HepG2 (cell line): ENCODE measurements around the gene SFI1. TPM values are rescaled to one million over a fixed set of nuclear protein-coding genes. Genes with fewer than 3 reads are reported as not detected.

Experiments used
- DMAP1 ChIP-seq: IDR thresholded peaks from 2 replicates; pipeline ENCODE4 v1.6.1; 2016
- HNRNPL ChIP-seq: fragments of 200-400 bp; formaldehyde crosslinking; IDR thresholded peaks from 2 replicates; pipeline ENCODE4 v1.6.1; 2017; ENCODE audit warnings: mild to moderate bottlenecking, low read depth, low read length
- IRX3 ChIP-seq: sonication (generic); formaldehyde crosslinking; IDR thresholded peaks from 2 replicates; pipeline ENCODE4 v1.8.1; 2023; ENCODE audit warnings: mild to moderate bottlenecking, low read depth, missing genetic modification reagents, borderline replicate concordance
- KDM5B ChIP-seq: sonication (generic); formaldehyde crosslinking; IDR thresholded peaks from 2 replicates; pipeline ENCODE4 v1.4.0; 2020; ENCODE audit warnings: missing genetic modification reagents, mild to moderate bottlenecking, borderline replicate concordance
- KLF13 ChIP-seq: sonication (generic); formaldehyde crosslinking; IDR thresholded peaks from 2 replicates; pipeline ENCODE4 v1.4.0; 2020; ENCODE audit warnings: mild to moderate bottlenecking, missing genetic modification reagents
- KMT2B ChIP-seq: IDR thresholded peaks from 2 replicates; pipeline ENCODE4 v1.6.1; 2016; ENCODE audit warnings: missing genetic modification reagents, missing compliant biosample characterization
- MTA1 ChIP-seq: sonication (generic); formaldehyde crosslinking; IDR thresholded peaks from 2 replicates; pipeline ENCODE4 v1.4.0; 2020; ENCODE audit warnings: missing genetic modification reagents, mild to moderate bottlenecking, borderline replicate concordance
- MZF1 ChIP-seq: sonication (generic); formaldehyde crosslinking; IDR thresholded peaks from 2 replicates; pipeline ENCODE4 v1.8.1; 2023; ENCODE audit warnings: mild to moderate bottlenecking, missing genetic modification reagents, borderline replicate concordance
- NCOR1 ChIP-seq: fragments of 200-600 bp; sonication (generic); IDR thresholded peaks from 2 replicates; pipeline ENCODE4 v1.7.0; 2017; ENCODE audit warnings: antibody characterized with exemption, low read length, borderline replicate concordance
- ZNF10 ChIP-seq: sonication (generic); formaldehyde crosslinking; IDR thresholded peaks from 2 replicates; pipeline ENCODE4 v1.4.0; 2020; ENCODE audit warnings: mild to moderate bottlenecking, low read depth, missing genetic modification reagents, borderline replicate concordance
- ZNF160 ChIP-seq: sonication (generic); formaldehyde crosslinking; IDR thresholded peaks from 2 replicates; pipeline ENCODE4 v1.8.0; 2022; ENCODE audit warnings: mild to moderate bottlenecking, inconsistent platforms, missing genetic modification reagents
- ZNF337 ChIP-seq: sonication (generic); formaldehyde crosslinking; IDR thresholded peaks from 2 replicates; pipeline ENCODE4 v1.5.1; 2020; ENCODE audit warnings: missing genetic modification reagents, low read depth, mild to moderate bottlenecking, borderline replicate concordance
- ZNF644 ChIP-seq: IDR thresholded peaks from 2 replicates; pipeline ENCODE4 v1.6.1; 2016; ENCODE audit warnings: low read depth
- ZNF782 ChIP-seq: sonication (generic); formaldehyde crosslinking; IDR thresholded peaks from 2 replicates; pipeline ENCODE4 v1.4.0; 2020; ENCODE audit warnings: missing genetic modification reagents, mild to moderate bottlenecking, borderline replicate concordance
- ZNF879 ChIP-seq: sonication (generic); formaldehyde crosslinking; IDR thresholded peaks from 2 replicates; pipeline ENCODE4 v1.8.1; 2023; ENCODE audit warnings: missing genetic modification reagents
- polyA plus RNA-seq, 8 experiments: library from polyadenylated mRNA; depleted of rRNA in 3 of 8; stranded (reverse) in 7 of 8; unstranded in 1 of 8; fragments of >200 nt; fragmentation: Illumina TruSeq in 4 of 8; extraction: Trizol in 4 of 8; gene quantifications; 2 replicates each; pipeline versions ENCODE4 v1.2.1 to v1.2.3, GENCODE V29; 2011 to 2016; ENCODE audit warnings: low read depth in 4 of 8, missing spikeins in 1 of 8, mixed read lengths in 1 of 8; ENCODE audit not compliant: insufficient read depth in 1 of 8
- total RNA-seq, 5 experiments: library from RNA; depleted of rRNA; stranded (reverse); fragments of >200 nt; fragmentation: Illumina TruSeq; extraction: Trizol; gene quantifications; 2 replicates each; pipeline ENCODE4 v1.2.3, GENCODE V29; 2016; ENCODE audit warnings: low read depth in 1 of 5
- TF ChIP-seq, protein P1 (sequence below): sonication (generic); formaldehyde crosslinking; IDR thresholded peaks from 2 replicates; pipeline ENCODE4 v1.4.0; 2020; ENCODE audit warnings: mild to moderate bottlenecking, missing genetic modification reagents
- TF ChIP-seq, protein P2 (sequence below): sonication (generic); formaldehyde crosslinking; IDR thresholded peaks from 2 replicates; pipeline ENCODE4 v1.9.0; 2022; ENCODE audit warnings: missing genetic modification reagents, mild to moderate bottlenecking, borderline replicate concordance
- TF ChIP-seq, protein P3 (sequence below): sonication (generic); formaldehyde crosslinking; IDR thresholded peaks from 2 replicates; pipeline ENCODE4 v1.5.1; 2020; ENCODE audit warnings: mild to moderate bottlenecking, missing genetic modification reagents, moderate library complexity

The SFI1 gene
- total and polyA plus RNA-seq, 2 of the 13 experiments (the other 11 are each of a cell fraction or from before 2014, with no cell fraction given), result 20.5 to 40.1 TPM

DNA sequence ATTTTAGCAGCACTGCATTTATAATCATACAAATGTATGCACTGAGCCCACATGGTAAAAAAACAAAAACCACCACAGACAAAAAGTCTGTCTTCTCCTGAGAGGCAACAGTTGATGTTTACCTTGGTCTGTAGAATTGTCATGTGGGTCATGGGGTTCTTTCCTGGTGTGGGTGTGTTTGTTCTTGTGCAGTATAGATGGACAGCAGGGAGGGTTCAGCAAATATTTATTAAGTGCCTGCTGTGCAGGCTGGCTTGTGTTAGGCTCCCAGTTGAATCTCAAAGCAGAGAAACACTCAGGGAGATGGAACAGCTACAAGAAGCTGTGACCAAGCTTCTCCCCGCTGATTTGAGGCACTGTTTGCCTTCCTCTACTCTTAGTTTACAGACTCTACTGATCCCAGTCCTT lies 83.5 kb downstream of the SFI1 start (continued):
- TF ChIP-seq ZNF160 (no peak), MZF1 (CRISPR knock-in tag) (no peak), DMAP1 (CRISPR knock-in tag) (peak; percentile 54; the same call in 1 of the 2 replicates), ZNF337 (CRISPR knock-in tag) (no peak), HNRNPL (no peak), IRX3 (no peak), KDM5B (CRISPR knock-in tag) (no peak), ZNF10 (CRISPR knock-in tag) (no peak), MTA1 (CRISPR knock-in tag) (no peak; the same call in 1 of the 2 replicates), ZNF879 (CRISPR knock-in tag) (no peak), KMT2B (CRISPR knock-in tag) (no peak; the same call in 1 of the 2 replicates), ZNF644 (CRISPR knock-in tag) (no peak), ZNF782 (CRISPR knock-in tag) (no peak), NCOR1 (peak; percentile 40; the same call in 1 of the 2 replicates), KLF13 (CRISPR knock-in tag) (no peak)
- TF ChIP-seq, protein P1, sequence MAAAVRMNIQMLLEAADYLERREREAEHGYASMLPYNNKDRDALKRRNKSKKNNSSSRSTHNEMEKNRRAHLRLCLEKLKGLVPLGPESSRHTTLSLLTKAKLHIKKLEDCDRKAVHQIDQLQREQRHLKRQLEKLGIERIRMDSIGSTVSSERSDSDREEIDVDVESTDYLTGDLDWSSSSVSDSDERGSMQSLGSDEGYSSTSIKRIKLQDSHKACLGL, result no peak
- TF ChIP-seq, protein P2, sequence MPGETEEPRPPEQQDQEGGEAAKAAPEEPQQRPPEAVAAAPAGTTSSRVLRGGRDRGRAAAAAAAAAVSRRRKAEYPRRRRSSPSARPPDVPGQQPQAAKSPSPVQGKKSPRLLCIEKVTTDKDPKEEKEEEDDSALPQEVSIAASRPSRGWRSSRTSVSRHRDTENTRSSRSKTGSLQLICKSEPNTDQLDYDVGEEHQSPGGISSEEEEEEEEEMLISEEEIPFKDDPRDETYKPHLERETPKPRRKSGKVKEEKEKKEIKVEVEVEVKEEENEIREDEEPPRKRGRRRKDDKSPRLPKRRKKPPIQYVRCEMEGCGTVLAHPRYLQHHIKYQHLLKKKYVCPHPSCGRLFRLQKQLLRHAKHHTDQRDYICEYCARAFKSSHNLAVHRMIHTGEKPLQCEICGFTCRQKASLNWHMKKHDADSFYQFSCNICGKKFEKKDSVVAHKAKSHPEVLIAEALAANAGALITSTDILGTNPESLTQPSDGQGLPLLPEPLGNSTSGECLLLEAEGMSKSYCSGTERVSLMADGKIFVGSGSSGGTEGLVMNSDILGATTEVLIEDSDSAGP, result no peak
- TF ChIP-seq, protein P3, sequence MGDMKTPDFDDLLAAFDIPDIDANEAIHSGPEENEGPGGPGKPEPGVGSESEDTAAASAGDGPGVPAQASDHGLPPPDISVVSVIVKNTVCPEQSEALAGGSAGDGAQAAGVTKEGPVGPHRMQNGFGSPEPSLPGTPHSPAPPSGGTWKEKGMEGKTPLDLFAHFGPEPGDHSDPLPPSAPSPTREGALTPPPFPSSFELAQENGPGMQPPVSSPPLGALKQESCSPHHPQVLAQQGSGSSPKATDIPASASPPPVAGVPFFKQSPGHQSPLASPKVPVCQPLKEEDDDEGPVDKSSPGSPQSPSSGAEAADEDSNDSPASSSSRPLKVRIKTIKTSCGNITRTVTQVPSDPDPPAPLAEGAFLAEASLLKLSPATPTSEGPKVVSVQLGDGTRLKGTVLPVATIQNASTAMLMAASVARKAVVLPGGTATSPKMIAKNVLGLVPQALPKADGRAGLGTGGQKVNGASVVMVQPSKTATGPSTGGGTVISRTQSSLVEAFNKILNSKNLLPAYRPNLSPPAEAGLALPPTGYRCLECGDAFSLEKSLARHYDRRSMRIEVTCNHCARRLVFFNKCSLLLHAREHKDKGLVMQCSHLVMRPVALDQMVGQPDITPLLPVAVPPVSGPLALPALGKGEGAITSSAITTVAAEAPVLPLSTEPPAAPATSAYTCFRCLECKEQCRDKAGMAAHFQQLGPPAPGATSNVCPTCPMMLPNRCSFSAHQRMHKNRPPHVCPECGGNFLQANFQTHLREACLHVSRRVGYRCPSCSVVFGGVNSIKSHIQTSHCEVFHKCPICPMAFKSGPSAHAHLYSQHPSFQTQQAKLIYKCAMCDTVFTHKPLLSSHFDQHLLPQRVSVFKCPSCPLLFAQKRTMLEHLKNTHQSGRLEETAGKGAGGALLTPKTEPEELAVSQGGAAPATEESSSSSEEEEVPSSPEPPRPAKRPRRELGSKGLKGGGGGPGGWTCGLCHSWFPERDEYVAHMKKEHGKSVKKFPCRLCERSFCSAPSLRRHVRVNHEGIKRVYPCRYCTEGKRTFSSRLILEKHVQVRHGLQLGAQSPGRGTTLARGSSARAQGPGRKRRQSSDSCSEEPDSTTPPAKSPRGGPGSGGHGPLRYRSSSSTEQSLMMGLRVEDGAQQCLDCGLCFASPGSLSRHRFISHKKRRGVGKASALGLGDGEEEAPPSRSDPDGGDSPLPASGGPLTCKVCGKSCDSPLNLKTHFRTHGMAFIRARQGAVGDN (CRISPR knock-in tag), result no peak
